NB4 (cell line): Measurements from ENCODE around the gene ESR2.

Source experiments
- CTCF ChIP-seq: IDR thresholded peaks from one replicate; pipeline ENCODE4 v1.5.1; 2012; ENCODE audit warnings: low read depth, low read length
- MAX ChIP-seq: IDR thresholded peaks from 2 replicates; pipeline ENCODE4 v1.6.1; 2011; ENCODE audit warnings: low read depth, low read length
- POLR2A ChIP-seq: IDR thresholded peaks from 2 replicates; pipeline ENCODE4 v1.6.1; 2011; ENCODE audit warnings: mild to moderate bottlenecking; ENCODE audit not compliant: insufficient read length; ENCODE audit errors: extremely low read depth

GRCh38 chr14:64245491-64245890, 48.7 kb downstream of the ESR2 start:
- no peak for TF ChIP-seq POLR2A
- no peak for TF ChIP-seq MAX
- no peak for TF ChIP-seq CTCF
